ENCODE data around the gene HLA-A.

Gene HLA-A

GRCh38 chr6:29935273-29935955 is 6.9 kb upstream of the HLA-A start:
- no peak for DNase-seq

DNA sequence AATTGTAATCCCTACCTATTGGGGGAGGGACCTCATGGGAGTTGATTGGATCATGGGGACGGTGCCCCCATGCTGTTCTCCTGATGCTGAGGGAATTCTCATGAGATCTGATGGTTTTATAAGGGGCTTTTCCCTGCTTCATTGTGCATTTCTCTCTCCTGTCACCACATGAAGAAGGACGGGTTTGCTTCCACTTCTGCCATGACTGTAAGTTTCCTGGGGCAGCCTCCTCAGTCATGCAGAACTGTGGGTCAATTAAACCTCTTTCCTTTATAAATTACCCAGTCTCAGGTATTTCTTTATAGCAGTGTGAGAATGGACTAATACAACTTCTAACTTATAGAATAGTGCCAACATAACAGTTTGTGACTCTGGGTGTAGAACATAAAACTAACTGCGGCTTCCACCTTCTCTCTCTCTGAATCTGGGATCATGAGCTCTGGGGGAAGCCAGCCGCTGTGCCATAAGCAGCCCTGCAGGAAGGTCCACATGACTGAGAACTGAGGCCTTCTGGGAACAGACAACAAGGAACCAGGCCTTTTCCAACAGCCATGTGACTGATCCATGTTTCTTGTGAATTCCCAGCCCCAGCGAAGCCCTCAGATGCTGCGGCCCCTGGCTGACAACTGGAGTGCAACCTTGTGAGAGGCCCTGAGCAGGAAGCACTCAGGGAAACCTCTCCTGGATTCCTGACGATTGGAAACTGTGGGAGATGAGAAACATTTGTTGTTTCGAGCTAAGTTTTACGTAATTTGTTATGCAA is 3.4 kb upstream of the HLA-A start:
- DNase-seq, result no peak

GRCh38 chr6:29941016-29941415 is 1.3 kb upstream of the HLA-A start:
- no peak for DNase-seq

DNA sequence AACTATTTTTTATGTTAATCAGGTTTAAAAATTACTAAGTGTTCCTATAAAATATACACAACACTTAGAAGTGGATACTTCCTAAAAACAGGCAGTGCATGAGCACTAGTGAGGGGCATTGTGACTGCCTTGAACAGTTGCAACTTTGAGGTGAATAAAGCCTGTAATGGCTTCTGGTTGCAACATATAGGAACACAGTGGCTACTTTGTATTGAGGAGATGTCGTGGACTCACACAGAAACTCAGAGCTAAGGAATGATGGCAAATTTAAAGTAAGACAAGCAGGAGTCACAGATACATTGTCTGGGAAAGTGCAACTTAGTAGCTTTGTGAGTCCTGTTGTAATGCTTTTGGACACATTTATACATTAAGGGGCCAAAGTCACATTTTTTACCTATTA is 861 bp upstream of the HLA-A start:
- no peak for DNase-seq

DNA sequence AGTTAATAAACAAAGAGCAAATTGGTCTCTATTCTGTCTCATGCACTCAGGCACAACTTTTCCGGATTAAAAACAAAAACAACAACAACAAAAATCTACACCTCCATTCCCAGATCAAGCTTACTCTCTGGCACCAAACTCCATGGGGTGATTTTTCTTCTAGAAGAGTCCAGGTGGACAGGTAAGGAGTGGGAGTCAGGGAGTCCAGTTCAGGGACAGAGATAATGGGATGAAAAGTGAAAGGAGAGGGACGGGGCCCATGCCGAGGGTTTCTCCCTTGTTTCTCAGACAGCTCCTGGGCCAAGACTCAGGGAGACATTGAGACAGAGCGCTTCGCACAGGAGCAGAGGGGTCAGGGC is 437 bp upstream of the HLA-A start:
- no peak for DNase-seq

DNA sequence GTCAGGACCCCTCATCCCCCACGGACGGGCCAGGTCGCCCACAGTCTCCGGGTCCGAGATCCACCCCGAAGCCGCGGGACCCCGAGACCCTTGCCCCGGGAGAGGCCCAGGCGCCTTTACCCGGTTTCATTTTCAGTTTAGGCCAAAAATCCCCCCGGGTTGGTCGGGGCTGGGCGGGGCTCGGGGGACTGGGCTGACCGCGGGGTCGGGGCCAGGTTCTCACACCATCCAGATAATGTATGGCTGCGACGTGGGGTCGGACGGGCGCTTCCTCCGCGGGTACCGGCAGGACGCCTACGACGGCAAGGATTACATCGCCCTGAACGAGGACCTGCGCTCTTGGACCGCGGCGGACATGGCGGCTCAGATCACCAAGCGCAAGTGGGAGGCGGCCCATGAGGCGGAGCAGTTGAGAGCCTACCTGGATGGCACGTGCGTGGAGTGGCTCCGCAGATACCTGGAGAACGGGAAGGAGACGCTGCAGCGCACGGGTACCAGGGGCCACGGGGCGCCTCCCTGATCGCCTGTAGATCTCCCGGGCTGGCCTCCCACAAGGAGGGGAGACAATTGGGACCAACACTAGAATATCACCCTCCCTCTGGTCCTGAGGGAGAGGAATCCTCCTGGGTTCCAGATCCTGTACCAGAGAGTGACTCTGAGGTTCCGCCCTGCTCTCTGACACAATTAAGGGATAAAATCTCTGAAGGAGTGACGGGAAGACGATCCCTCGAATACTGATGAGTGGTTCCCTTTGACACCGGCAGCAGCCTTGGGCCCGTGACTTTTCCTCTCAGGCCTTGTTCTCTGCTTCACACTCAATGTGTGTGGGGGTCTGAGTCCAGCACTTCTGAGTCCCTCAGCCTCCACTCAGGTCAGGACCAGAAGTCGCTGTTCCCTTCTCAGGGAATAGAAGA is 978 bp downstream of the HLA-A start:
- DNase-seq, result no peak

DNA sequence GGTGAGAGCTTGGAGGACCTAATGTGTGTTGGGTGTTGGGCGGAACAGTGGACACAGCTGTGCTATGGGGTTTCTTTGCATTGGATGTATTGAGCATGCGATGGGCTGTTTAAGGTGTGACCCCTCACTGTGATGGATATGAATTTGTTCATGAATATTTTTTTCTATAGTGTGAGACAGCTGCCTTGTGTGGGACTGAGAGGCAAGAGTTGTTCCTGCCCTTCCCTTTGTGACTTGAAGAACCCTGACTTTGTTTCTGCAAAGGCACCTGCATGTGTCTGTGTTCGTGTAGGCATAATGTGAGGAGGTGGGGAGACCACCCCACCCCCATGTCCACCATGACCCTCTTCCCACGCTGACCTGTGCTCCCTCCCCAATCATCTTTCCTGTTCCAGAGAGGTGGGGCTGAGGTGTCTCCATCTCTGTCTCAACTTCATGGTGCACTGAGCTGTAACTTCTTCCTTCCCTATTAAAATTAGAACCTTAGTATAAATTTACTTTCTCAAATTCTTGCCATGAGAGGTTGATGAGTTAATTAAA is 3.0 kb downstream of the HLA-A start:
- DNase-seq, result no peak

GRCh38 chr6:29946223-29947076 is 4.1 kb downstream of the HLA-A start:
- no peak for DNase-seq

GRCh38 chr6:29947077-29947980 is 5.0 kb downstream of the HLA-A start:
- no peak for DNase-seq

- no peak for DNase-seq
These were observed 5.9 kb downstream of the HLA-A start for GRCh38 chr6:29948277-29948676.

DNA sequence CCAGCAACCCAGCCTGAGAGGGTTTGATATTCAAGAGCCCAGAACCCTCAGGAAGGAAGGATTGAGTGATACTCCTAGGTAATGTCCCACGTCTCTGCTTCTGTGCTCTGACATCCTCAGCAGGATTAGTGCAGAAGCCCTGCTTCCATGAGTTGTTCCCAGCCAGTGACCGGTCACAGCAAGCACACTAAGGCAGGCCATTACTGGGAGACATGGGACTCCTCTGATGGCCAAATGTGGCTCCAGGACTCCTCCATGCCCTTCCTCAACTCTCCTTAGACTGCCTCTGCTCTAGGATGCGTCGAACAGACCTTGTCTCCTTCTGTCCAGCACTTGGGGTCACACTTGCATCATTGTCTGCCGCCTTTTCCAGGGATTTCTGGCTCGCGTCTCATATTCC is 7.6 kb downstream of the HLA-A start:
- no peak for DNase-seq

DNA sequence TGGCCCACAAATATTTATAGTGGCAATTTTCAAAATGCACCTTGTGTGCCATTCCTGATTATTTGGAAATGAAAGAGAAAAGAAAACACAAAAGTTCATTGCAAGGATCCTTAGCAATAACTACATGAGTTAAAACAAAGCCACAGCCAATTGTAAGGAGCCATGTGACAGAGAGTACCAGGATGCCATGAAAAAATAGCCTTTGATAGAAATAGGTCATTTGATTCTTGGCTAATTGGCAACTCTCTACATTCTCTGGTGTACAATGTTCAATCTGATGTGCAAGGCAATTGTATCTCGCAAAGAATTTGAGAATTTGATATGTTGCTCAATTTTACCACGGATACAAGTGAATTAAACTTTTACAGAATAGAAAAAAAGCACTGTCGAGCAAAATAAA is 9.6 kb downstream of the HLA-A start:
- DNase-seq, result no peak

- no peak for DNase-seq
These were observed 10.7 kb downstream of the HLA-A start for GRCh38 chr6:29953001-29953441.

DNA sequence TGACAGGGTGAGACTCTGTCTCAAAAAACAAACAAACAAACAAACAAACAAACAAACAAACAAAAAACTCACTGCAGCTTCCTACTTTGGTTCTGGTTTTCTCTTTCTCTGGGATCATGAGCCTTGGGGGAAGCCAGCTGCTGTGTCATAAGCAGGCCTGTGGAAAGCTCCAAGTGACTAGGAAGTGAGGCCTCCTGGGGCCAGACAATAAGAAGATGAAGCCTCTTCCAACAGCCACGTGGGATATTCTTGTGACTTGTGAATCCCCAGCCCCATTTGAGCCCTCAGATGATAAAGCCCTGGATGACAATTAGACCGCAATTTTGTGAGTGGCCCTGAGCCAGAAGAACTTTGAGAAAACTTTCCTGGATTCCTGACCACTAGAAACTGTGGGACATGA is 11.4 kb downstream of the HLA-A start:
- no peak for DNase-seq

GRCh38 chr6:29954272-29954671 is 11.9 kb downstream of the HLA-A start:
- no peak for DNase-seq

- DNase-seq, result no peak
These were observed 13.5 kb downstream of the HLA-A start for GRCh38 chr6:29955783-29956182.

- no peak for DNase-seq
These were observed 14.2 kb downstream of the HLA-A start for GRCh38 chr6:29956518-29956917.

GRCh38 chr6:29958046-29958445 is 15.7 kb downstream of the HLA-A start:
- no peak for DNase-seq

GRCh38 chr6:29958921-29959320 is 16.6 kb downstream of the HLA-A start:
- DNase-seq, result no peak

- DNase-seq, result no peak
These were observed 17.1 kb downstream of the HLA-A start for GRCh38 chr6:29959467-29959866.

DNA sequence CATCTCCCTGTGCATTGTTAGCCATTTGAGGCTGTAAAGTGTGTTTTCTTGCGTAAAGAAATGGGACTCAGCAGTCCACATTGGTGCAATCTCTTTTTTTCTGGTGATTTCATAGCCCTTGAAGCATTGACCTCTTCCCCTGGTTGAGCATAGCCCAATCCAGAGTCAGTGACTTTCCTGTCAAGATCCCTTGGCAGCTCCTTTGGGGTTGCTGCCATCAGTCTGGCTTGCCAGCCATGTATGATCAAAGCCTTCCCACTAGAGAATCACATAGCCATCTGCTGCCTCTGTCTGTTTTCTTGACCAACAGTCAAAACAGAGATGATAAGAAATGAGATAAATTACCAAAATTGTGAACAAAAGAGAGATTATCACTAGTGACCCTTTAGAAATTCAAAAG is 19.6 kb downstream of the HLA-A start:
- DNase-seq, result no peak

All from DMS 273 treated with DMSO at 0.1 percent for 48 hours (cell line).